WTC11 (cell line): Measurements from ENCODE around the gene IFT122.

Experiments used
- CBFB ChIP-seq: sonication (generic); formaldehyde crosslinking; IDR thresholded peaks from 2 replicates; pipeline ENCODE4 v1.8.1; 2022; ENCODE audit warnings: mild to moderate bottlenecking, low read depth, missing genetic modification reagents
- ESRRA ChIP-seq: sonication (generic); formaldehyde crosslinking; IDR thresholded peaks from 2 replicates; pipeline ENCODE4 v1.8.1; 2022; ENCODE audit warnings: mild to moderate bottlenecking, missing genetic modification reagents, borderline replicate concordance
- FOXK1 ChIP-seq: sonication (generic); formaldehyde crosslinking; IDR thresholded peaks from 2 replicates; pipeline ENCODE4 v1.8.0; 2022; ENCODE audit warnings: mild to moderate bottlenecking, moderate library complexity, missing genetic modification reagents
- KAT7 ChIP-seq: sonication (generic); formaldehyde crosslinking; IDR thresholded peaks from 2 replicates; pipeline ENCODE4 v1.8.1; 2023; ENCODE audit warnings: missing genetic modification reagents, mild to moderate bottlenecking, borderline replicate concordance
- MYBL2 ChIP-seq: sonication (generic); formaldehyde crosslinking; IDR thresholded peaks from 2 replicates; pipeline ENCODE4 v1.8.1; 2023; ENCODE audit warnings: mild to moderate bottlenecking, moderate library complexity, missing genetic modification reagents
- NR1H2 ChIP-seq: sonication (generic); formaldehyde crosslinking; IDR thresholded peaks from 2 replicates; pipeline ENCODE4 v1.9.0; 2021; ENCODE audit warnings: mild to moderate bottlenecking, moderate library complexity, missing genetic modification reagents
- ZNF317 ChIP-seq: sonication (generic); formaldehyde crosslinking; IDR thresholded peaks from 2 replicates; pipeline ENCODE4 v1.8.1; 2023; ENCODE audit warnings: low read depth, mild to moderate bottlenecking, moderate library complexity, missing genetic modification reagents, borderline replicate concordance
- TF ChIP-seq, protein P1 (sequence below): fragments of 200-600 bp; IDR thresholded peaks from 2 replicates; pipeline ENCODE4 v1.8.0; 2022; ENCODE audit warnings: antibody characterized with exemption
- TF ChIP-seq, protein P2 (sequence below): sonication (generic); formaldehyde crosslinking; IDR thresholded peaks from 2 replicates; pipeline ENCODE4 v1.8.1; 2022; ENCODE audit warnings: mild to moderate bottlenecking, missing genetic modification reagents, moderate library complexity, borderline replicate concordance
- TF ChIP-seq, protein P3 (sequence below): sonication (generic); formaldehyde crosslinking; IDR thresholded peaks from 2 replicates; pipeline ENCODE4 v1.8.1; 2023; ENCODE audit warnings: mild to moderate bottlenecking, missing genetic modification reagents, moderate library complexity
- TF ChIP-seq, protein P4 (sequence below): sonication (generic); formaldehyde crosslinking; IDR thresholded peaks from 2 replicates; pipeline ENCODE4 v1.8.0; 2022; ENCODE audit warnings: missing genetic modification reagents
- TF ChIP-seq, protein P5 (sequence below): sonication (generic); formaldehyde crosslinking; IDR thresholded peaks from 2 replicates; pipeline ENCODE4 v1.8.1; 2023; ENCODE audit warnings: mild to moderate bottlenecking, missing genetic modification reagents
- TF ChIP-seq, protein P6 (sequence below): sonication (generic); formaldehyde crosslinking; IDR thresholded peaks from 2 replicates; pipeline ENCODE4 v1.8.1; 2022; ENCODE audit warnings: missing genetic modification reagents, borderline replicate concordance

DNA sequence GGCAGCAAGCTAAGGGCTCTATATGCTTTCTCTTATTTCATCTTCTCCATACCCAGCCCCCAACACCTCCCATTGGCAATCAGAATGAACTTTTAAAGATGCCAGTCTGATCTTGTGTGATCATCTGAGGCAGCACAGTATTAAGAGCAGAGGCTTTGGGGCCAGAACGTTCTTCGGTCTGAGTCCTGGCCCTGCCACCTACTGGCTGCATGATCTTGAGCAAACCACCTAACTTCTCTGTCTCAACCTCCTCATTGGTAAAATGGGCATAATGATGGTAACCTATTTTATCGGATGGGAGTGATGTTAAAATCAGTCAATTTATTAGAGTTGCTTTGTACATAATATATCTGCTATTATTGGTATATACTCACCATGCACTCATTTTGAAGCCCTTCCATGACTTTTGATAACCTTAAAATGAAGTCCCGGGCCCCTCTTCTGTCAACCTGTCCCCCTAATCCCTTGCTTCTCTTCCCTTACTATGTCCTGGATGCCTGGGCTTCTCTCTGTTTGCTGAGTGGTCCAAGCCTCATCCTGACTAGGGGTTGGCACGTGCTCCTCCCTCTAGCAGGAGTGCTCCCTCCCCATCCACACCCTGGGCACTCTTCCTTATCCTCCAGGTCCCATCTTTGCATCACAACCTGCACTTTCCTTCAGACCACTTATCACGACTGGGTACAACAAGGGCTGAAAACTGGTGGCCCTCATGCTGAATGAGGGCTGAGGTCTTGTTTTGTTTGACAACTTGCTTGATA lies 17.9 kb upstream of the IFT122 start:
- TF ChIP-seq, protein P1, sequence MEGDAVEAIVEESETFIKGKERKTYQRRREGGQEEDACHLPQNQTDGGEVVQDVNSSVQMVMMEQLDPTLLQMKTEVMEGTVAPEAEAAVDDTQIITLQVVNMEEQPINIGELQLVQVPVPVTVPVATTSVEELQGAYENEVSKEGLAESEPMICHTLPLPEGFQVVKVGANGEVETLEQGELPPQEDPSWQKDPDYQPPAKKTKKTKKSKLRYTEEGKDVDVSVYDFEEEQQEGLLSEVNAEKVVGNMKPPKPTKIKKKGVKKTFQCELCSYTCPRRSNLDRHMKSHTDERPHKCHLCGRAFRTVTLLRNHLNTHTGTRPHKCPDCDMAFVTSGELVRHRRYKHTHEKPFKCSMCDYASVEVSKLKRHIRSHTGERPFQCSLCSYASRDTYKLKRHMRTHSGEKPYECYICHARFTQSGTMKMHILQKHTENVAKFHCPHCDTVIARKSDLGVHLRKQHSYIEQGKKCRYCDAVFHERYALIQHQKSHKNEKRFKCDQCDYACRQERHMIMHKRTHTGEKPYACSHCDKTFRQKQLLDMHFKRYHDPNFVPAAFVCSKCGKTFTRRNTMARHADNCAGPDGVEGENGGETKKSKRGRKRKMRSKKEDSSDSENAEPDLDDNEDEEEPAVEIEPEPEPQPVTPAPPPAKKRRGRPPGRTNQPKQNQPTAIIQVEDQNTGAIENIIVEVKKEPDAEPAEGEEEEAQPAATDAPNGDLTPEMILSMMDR = no peak
- TF ChIP-seq, protein P2, sequence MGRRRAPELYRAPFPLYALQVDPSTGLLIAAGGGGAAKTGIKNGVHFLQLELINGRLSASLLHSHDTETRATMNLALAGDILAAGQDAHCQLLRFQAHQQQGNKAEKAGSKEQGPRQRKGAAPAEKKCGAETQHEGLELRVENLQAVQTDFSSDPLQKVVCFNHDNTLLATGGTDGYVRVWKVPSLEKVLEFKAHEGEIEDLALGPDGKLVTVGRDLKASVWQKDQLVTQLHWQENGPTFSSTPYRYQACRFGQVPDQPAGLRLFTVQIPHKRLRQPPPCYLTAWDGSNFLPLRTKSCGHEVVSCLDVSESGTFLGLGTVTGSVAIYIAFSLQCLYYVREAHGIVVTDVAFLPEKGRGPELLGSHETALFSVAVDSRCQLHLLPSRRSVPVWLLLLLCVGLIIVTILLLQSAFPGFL (CRISPR knock-in tag) = no peak
- TF ChIP-seq CBFB (CRISPR knock-in tag) (no peak), NR1H2 (CRISPR knock-in tag) (no peak), ESRRA (CRISPR knock-in tag) (no peak), FOXK1 (no peak), MYBL2 (CRISPR knock-in tag) (no peak), ZNF317 (CRISPR knock-in tag) (no peak), KAT7 (CRISPR knock-in tag) (no peak)
- TF ChIP-seq, protein P3, sequence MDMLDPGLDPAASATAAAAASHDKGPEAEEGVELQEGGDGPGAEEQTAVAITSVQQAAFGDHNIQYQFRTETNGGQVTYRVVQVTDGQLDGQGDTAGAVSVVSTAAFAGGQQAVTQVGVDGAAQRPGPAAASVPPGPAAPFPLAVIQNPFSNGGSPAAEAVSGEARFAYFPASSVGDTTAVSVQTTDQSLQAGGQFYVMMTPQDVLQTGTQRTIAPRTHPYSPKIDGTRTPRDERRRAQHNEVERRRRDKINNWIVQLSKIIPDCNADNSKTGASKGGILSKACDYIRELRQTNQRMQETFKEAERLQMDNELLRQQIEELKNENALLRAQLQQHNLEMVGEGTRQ = no peak
- TF ChIP-seq, protein P4, sequence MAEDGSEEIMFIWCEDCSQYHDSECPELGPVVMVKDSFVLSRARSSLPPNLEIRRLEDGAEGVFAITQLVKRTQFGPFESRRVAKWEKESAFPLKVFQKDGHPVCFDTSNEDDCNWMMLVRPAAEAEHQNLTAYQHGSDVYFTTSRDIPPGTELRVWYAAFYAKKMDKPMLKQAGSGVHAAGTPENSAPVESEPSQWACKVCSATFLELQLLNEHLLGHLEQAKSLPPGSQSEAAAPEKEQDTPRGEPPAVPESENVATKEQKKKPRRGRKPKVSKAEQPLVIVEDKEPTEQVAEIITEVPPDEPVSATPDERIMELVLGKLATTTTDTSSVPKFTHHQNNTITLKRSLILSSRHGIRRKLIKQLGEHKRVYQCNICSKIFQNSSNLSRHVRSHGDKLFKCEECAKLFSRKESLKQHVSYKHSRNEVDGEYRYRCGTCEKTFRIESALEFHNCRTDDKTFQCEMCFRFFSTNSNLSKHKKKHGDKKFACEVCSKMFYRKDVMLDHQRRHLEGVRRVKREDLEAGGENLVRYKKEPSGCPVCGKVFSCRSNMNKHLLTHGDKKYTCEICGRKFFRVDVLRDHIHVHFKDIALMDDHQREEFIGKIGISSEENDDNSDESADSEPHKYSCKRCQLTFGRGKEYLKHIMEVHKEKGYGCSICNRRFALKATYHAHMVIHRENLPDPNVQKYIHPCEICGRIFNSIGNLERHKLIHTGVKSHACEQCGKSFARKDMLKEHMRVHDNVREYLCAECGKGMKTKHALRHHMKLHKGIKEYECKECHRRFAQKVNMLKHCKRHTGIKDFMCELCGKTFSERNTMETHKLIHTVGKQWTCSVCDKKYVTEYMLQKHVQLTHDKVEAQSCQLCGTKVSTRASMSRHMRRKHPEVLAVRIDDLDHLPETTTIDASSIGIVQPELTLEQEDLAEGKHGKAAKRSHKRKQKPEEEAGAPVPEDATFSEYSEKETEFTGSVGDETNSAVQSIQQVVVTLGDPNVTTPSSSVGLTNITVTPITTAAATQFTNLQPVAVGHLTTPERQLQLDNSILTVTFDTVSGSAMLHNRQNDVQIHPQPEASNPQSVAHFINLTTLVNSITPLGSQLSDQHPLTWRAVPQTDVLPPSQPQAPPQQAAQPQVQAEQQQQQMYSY (CRISPR knock-in tag) = no peak
- TF ChIP-seq, protein P5, sequence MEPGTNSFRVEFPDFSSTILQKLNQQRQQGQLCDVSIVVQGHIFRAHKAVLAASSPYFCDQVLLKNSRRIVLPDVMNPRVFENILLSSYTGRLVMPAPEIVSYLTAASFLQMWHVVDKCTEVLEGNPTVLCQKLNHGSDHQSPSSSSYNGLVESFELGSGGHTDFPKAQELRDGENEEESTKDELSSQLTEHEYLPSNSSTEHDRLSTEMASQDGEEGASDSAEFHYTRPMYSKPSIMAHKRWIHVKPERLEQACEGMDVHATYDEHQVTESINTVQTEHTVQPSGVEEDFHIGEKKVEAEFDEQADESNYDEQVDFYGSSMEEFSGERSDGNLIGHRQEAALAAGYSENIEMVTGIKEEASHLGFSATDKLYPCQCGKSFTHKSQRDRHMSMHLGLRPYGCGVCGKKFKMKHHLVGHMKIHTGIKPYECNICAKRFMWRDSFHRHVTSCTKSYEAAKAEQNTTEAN = no peak
- TF ChIP-seq, protein P6, sequence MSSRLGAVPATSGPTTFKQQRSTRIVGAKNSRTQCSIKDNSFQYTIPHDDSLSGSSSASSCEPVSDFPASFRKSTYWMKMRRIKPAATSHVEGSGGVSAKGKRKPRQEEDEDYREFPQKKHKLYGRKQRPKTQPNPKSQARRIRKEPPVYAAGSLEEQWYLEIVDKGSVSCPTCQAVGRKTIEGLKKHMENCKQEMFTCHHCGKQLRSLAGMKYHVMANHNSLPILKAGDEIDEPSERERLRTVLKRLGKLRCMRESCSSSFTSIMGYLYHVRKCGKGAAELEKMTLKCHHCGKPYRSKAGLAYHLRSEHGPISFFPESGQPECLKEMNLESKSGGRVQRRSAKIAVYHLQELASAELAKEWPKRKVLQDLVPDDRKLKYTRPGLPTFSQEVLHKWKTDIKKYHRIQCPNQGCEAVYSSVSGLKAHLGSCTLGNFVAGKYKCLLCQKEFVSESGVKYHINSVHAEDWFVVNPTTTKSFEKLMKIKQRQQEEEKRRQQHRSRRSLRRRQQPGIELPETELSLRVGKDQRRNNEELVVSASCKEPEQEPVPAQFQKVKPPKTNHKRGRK (CRISPR knock-in tag) = no peak
